Liver (tissue), 3 donors: ENCODE results near the gene GFPT2.

Experiments
- ATF3 ChIP-seq: IDR thresholded peaks from 2 replicates; pipeline ENCODE4 v1.6.1; 2016; ENCODE audit warnings: antibody characterized with exemption
- REST ChIP-seq: IDR thresholded peaks from 2 replicates; pipeline ENCODE4 v1.6.1; 2016; ENCODE audit warnings: antibody characterized with exemption, mild to moderate bottlenecking
- RXRA ChIP-seq, 2 donors: IDR thresholded peaks; 2 replicates each; pipeline ENCODE4 v1.6.1; 2017 to 2018; ENCODE audit warnings: antibody characterized with exemption in 2 of 2, mild to moderate bottlenecking in 1 of 2
- TF ChIP-seq, protein P1 (sequence below): fragments of 150-350 bp; IDR thresholded peaks from 2 replicates; pipeline ENCODE4 v1.5.1; 2017; ENCODE audit warnings: improper control_type of control experiment, low read depth, low read length; ENCODE audit not compliant: missing input control
- donor health status: healthy.
- donor health status: healthy.

DNA sequence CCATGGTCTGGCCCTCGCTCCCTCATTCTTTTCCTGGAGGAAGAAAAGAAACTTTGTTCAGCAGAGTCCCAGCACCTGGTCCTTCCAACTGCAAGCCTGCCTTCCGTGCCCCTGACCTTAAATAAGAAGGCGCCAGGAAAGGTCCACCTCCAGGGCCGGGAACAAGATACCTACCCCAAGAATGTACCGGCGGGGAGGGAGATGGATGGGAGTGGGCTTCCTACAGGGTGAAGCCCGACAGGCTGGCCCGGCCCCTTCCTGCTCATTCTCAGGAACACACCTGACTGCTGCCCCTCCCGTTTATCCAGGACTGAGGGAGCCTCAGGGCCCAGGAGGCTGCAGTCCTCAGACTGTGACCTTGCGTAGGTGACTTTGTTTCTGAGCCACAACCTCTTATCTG is 27.3 kb upstream of the GFPT2 start:
- no peak for TF ChIP-seq ATF3
- no peak for TF ChIP-seq RXRA (IDR thresholded peaks at IDR 0.05)
- TF ChIP-seq REST, result no peak
- TF ChIP-seq, protein P1, sequence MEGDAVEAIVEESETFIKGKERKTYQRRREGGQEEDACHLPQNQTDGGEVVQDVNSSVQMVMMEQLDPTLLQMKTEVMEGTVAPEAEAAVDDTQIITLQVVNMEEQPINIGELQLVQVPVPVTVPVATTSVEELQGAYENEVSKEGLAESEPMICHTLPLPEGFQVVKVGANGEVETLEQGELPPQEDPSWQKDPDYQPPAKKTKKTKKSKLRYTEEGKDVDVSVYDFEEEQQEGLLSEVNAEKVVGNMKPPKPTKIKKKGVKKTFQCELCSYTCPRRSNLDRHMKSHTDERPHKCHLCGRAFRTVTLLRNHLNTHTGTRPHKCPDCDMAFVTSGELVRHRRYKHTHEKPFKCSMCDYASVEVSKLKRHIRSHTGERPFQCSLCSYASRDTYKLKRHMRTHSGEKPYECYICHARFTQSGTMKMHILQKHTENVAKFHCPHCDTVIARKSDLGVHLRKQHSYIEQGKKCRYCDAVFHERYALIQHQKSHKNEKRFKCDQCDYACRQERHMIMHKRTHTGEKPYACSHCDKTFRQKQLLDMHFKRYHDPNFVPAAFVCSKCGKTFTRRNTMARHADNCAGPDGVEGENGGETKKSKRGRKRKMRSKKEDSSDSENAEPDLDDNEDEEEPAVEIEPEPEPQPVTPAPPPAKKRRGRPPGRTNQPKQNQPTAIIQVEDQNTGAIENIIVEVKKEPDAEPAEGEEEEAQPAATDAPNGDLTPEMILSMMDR, result no peak
